Common myeloid progenitor, CD34-positive (primary cell): ENCODE data around the gene EFCAB6.

ENCODE experiments used
- CTCF ChIA-PET: fragments of 350-600 bp; sonication (Branson Sonifier 250); formaldehyde crosslinking; loops from one replicate; lab custom pipeline; 2021; ENCODE audit warnings: antibody characterized with exemption; lab: Charles Lee
- POLR2A ChIA-PET: fragments of 350-600 bp; sonication (Branson Sonifier 250); formaldehyde crosslinking; loops from one replicate; lab custom pipeline; 2021; ENCODE audit warnings: antibody characterized with exemption; lab: Charles Lee
- DNase-seq, 3 donors: peaks; one replicate each; pipeline versions ENCODE4 v3.0.0 to v3.0.0-alpha.2; 2013
- H3K27ac ChIP-seq, 2 experiments: 1 replicate in 1 of 2; 2 replicates in 1 of 2; pipeline ENCODE4 v1.7.0; 2013; ENCODE audit warnings: inconsistent platforms in 2 of 2, low read length in 2 of 2, mild to moderate bottlenecking in 2 of 2, low read depth in 1 of 2, moderate library complexity in 1 of 2; ENCODE audit not compliant: severe bottlenecking in 2 of 2, insufficient read depth in 1 of 2, poor library complexity in 1 of 2
- H3K27me3 ChIP-seq, 5 experiments: replicated peaks in 2 of 5; 1 replicate in 3 of 5; 2 replicates in 2 of 5; pipeline versions ENCODE4 v1.6.1 to v1.7.0; 2013; ENCODE audit warnings: low read length in 4 of 5, mild to moderate bottlenecking in 2 of 5, moderate library complexity in 2 of 5, inconsistent platforms in 1 of 5; ENCODE audit not compliant: insufficient read depth in 5 of 5, control insufficient read depth in 4 of 5
- H3K36me3 ChIP-seq, 4 experiments: 1 replicate in 2 of 4; 2 replicates in 2 of 4; pipeline versions ENCODE4 v1.6.1 to v1.7.0; 2013; ENCODE audit warnings: low read length in 3 of 4, control low read depth in 1 of 4, mild to moderate bottlenecking in 1 of 4; ENCODE audit not compliant: control insufficient read depth in 4 of 4, insufficient read depth in 4 of 4
- H3K4me1 ChIP-seq, 4 experiments: 1 replicate in 3 of 4; 2 replicates in 1 of 4; pipeline versions ENCODE4 v1.6.1 to v1.7.1; 2013; ENCODE audit warnings: low read length in 3 of 4, mild to moderate bottlenecking in 3 of 4, control low read depth in 1 of 4, inconsistent platforms in 1 of 4, moderate library complexity in 1 of 4; ENCODE audit not compliant: control insufficient read depth in 4 of 4, insufficient read depth in 4 of 4; ENCODE audit errors: control extremely low read depth in 1 of 4
- H3K4me3 ChIP-seq, 7 experiments: 1 replicate in 4 of 7; 2 replicates in 3 of 7; pipeline versions ENCODE4 v1.5.1 to v1.7.0; 2013; ENCODE audit warnings: mild to moderate bottlenecking in 7 of 7, low read length in 6 of 7, moderate library complexity in 6 of 7, inconsistent platforms in 2 of 7, low read depth in 2 of 7, control low read depth in 1 of 7; ENCODE audit not compliant: insufficient read depth in 4 of 7, control insufficient read depth in 1 of 7; ENCODE audit errors: extremely low read depth in 1 of 7
- H3K9me3 ChIP-seq, 5 experiments: 1 replicate in 4 of 5; 2 replicates in 1 of 5; pipeline versions ENCODE4 v1.6.1 to v1.7.1; 2013; ENCODE audit warnings: low read length in 4 of 5, mild to moderate bottlenecking in 2 of 5, inconsistent platforms in 1 of 5, low read depth in 1 of 5, moderate library complexity in 1 of 5; ENCODE audit not compliant: control insufficient read depth in 4 of 5, insufficient read depth in 2 of 5; ENCODE audit errors: control extremely low read depth in 1 of 5
- WGBS: methylation state at CpG from one replicate; pipeline ENCODE4 v1.1.5; 2013; ENCODE audit not compliant: insufficient coverage; 5-methylcytosine and 5-hydroxymethylcytosine counted together

Gene EFCAB6

DNA sequence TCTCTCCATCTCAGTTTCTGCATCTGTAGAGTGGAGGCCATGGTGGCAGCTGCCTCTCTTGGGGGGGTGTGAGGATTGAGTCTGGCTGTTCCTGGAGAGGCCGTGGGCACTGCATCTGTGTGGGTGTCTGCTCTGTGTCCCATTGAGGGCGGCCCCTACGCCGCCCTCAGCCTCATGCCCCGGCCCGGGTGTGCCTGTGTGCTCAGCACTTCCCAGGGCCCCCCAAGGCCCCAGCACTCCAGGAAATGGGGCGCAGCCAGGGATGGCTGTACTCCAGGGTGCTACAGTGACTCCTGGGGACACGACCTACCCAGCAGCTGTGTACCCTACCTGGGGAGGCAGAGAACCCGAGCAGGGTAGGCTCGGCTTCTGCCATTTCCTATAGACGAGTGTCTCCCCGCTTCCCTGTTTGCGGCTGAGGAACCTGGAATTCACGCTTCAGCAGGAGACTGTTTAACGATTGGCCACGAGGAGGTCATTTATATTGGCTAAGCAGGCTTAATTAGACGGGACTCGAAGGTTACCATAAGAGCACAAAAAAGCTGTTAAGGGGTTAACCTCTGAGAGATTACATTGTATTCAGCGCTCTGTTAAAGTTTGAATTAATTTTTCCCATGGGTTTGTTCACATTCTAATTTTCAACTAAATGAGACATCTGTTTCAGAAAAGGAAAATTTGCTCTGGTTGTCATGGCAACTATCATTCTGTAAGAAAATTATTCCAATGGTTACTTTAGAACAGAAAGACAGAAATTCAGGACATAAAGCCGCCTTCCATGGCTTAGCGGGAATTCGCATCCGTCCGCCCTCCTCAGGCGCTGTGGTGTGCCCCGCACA is 323.9 kb downstream of the EFCAB6 start:
- ChIA-PET CTCF (no interaction called here), POLR2A (no interaction called here)
- H3K9me3 ChIP-seq: no peaks in the 10 kb centered on the region

DNA sequence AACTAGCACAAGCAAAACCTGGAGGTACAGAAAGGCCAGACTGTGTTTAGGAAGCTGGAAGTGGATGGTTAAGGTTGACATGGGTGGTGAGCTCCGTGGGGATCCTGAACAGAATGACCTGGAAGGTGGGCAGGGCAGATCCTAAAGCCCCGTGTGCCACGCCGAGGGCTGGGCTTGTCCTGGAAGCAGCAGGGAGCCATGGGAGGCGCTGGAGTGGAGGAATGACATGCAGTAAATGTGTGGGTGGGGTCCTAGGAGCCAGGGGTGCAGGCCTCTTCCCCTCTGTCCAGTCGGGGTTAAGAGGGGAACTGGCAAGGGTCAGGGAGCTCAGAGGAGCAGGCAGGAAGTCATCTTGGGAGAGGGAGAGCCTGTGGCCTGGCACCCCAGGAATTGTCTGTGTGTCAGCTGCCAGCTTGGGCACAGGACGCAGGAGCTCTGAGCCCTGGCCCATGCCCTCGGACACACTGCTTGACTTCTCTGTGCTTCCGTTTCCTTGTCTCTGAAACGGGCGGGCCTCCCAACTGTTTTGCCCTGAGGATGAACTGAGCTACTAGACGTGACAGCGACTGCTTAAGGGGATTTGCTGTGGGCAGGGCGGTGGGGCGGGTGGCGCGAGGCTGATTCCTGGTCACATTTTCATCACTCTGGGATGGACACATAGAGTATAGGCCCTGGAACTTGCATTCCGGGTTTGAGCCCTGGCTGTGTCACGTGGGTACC is 324.6 kb downstream of the EFCAB6 start:
- 86% methylated on average over 16 of the region's 19 CpGs for WGBS
- Histone ChIP-seq H3K9me3 (no peaks in the 10 kb centered on the region), H3K27ac (no peak overlapping the region), H3K4me3 (no peak overlapping the region), H3K4me1 (peaks cover 0 to under 1% (median under 1%) of the 10 kb centered on the region in 4 experiments), H3K27me3 (peaks cover 0 to 2% (median 0%) of the 10 kb centered on the region in 5 experiments), H3K36me3 (no peaks in the 10 kb centered on the region)
- CTCF ChIA-PET: no interaction called here
- DNase-seq: no peak
- POLR2A ChIA-PET: no interaction called here

More for the DNA sequence above, 323.9 kb downstream of the EFCAB6 start:
- Histone ChIP-seq H3K27ac (no peak overlapping the region), H3K27me3 (peaks cover 0 to 2% (median 0%) of the 10 kb centered on the region in 5 experiments), H3K4me3 (no peak overlapping the region), H3K4me1 (no peaks in the 10 kb centered on the region), H3K36me3 (no peaks in the 10 kb centered on the region)
- DNase-seq: no peak
- WGBS: 89% methylated on average over 26 of the region's 26 CpGs

DNA sequence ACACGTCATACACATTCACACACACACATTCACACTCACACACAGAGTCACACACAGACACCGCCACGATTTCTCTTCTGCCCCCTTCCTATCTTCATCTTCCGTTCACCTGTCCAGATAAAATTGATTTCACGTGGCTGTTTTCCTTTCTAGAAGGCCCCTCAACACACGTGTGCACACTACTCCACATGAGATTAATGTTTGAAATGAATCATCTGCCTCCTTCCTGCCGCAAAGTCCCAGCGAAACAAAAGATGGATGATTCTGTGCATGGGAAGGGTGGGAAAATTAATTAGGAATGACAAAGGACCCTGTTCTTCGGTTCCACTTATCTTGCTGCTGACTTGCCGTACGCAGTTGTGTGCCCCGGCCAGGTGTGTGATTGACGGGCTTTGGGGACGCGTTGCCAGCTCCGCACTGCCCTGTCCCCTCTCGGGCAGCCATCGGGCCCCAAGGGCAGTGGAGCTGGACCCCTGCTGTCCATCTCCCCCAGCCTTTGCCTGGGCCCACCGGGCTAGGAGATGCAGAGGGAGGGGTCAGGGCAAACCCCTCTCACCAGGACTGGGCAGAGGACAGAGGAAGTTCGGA is 326.5 kb downstream of the EFCAB6 start:
- POLR2A ChIA-PET: no interaction called here
- CTCF ChIA-PET: no interaction called here
- no peaks in the 10 kb centered on the region for H3K36me3 ChIP-seq
- DNase-seq: no peak
- no peak overlapping the region for H3K4me3 ChIP-seq
- no peaks in the 10 kb centered on the region for H3K9me3 ChIP-seq
- H3K4me1 ChIP-seq: peaks cover 0 to 16% (median 9%) of the 10 kb centered on the region in 4 experiments
- WGBS: 91% methylated on average over 13 of the region's 20 CpGs
- no peak overlapping the region for H3K27ac ChIP-seq
- peaks cover 0 to 2% (median 0%) of the 10 kb centered on the region in 5 experiments for H3K27me3 ChIP-seq

DNA sequence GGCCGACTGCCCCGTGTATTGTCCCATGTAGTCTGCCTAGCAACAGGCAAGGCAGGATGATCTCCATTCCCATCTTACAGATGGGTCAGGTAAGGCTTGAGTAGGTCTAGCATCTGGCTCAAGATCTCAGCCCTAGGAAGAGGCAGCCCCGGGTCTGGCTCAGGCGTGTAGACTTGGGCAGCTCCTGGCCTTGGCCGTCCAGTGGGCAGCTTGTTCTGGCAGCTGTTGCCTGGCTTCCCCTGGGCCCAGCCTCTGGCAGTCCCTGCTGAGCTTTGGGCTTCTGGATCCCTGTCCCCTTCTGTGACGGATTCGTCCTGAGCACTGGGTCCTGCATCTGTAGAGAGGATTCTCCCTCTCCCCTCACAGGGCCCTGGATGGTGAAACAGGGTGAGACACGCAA is 327.9 kb downstream of the EFCAB6 start:
- CTCF ChIA-PET: no interaction called here
- peaks cover 0 to 29% (median 21%) of the 10 kb centered on the region in 4 experiments for H3K4me1 ChIP-seq
- WGBS: 98% methylated on average over 7 of the region's 8 CpGs

DNA sequence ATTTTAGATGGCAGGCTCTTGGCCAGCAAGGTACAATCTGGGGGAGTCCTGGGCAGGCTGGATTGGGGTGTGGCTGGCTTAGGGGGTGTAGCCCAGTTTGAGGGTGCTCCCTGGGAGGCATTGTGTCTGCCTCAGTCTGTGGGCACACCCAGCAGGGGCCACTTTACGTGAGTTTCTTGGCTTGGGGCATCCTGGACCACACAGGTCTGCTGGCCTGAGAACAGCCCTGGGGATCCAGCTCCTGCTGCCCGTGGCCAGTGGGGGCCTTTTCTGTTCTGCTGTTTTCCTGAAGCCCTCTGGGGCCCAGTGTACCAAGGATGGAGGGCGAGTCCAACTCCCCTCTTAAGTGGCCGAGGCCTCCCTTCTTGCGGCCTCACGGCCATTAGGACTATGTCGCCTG is 328.4 kb downstream of the EFCAB6 start:
- ChIA-PET CTCF (no interaction called here), POLR2A (no interaction called here)
- 100% methylated on average over 7 of the region's 7 CpGs for WGBS
- H3K4me1 ChIP-seq: peaks cover 0 to 29% (median 23%) of the 10 kb centered on the region in 4 experiments
- no peaks in the 10 kb centered on the region for H3K9me3 ChIP-seq
- H3K27me3 ChIP-seq: peaks cover 0 to 2% (median 0%) of the 10 kb centered on the region in 5 experiments
- H3K27ac ChIP-seq: no peak overlapping the region
- no peak for DNase-seq
- H3K4me3 ChIP-seq: no peak overlapping the region
- no peaks in the 10 kb centered on the region for H3K36me3 ChIP-seq

More for the DNA sequence above, 327.9 kb downstream of the EFCAB6 start:
- Histone ChIP-seq H3K27me3 (peaks cover 0 to 2% (median 0%) of the 10 kb centered on the region in 5 experiments), H3K9me3 (no peaks in the 10 kb centered on the region), H3K36me3 (no peaks in the 10 kb centered on the region), H3K27ac (no peak overlapping the region), H3K4me3 (no peak overlapping the region)
- no peak for DNase-seq
- POLR2A ChIA-PET: interaction anchor here (0.6 kb wide), 1 partner anchor 148 kb away, joined by 5 read pairs; no protein-coding TSS in a partner anchor

DNA sequence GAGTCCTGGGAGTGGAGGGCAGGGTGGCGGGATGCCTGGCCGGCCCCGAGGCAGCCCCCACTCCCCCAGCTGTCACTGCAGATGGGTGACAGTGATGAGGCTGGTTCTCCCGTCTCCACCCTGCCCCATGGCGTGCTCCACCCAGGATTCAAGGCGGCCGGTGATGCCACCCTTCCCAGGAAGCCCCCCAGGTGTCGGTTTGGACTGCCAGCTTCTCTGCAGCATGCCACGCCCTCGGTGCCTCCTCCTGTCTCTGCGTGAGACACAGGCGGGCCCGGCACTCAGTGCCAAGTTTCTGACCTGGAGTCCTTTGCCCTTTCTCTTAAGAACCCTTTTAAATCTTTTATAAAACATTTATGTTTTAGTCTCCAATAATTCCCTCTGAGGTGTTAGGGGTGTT is 328.8 kb downstream of the EFCAB6 start:
- Histone ChIP-seq H3K27ac (no peak overlapping the region), H3K4me1 (peaks cover 0 to 29% (median 23%) of the 10 kb centered on the region in 4 experiments), H3K27me3 (peaks cover 0 to 2% (median 0%) of the 10 kb centered on the region in 5 experiments), H3K36me3 (no peaks in the 10 kb centered on the region), H3K9me3 (no peaks in the 10 kb centered on the region), H3K4me3 (no peak overlapping the region)
- CTCF ChIA-PET: no interaction called here
- 98% methylated on average over 9 of the region's 13 CpGs for WGBS
- DNase-seq: no peak
- POLR2A ChIA-PET: no interaction called here
